ENCODE data around the gene UEVLD.
A peak's percentile ranks its signal among the peaks of the same experiment; 100 is the strongest.

DNA sequence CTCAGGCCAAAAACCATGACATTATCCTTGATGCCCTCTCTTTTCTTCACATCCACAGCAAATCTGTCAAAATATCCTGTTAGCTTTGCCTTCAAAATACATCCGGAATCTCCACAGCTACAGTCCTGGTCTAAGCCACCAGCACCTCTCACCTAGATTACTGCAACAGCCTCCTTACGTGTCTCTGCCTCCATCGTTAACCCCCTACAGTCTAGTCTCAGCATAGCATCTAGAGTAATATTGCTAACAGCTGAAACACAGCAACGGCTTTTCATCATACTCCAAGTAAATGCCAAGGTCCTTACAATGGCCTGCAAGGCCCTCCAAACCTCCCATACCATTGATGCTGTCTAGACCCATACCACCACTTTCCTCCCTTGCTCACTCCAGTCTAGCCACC is 66.1 kb downstream of the UEVLD start:
- TF ChIP-seq, protein P1, sequence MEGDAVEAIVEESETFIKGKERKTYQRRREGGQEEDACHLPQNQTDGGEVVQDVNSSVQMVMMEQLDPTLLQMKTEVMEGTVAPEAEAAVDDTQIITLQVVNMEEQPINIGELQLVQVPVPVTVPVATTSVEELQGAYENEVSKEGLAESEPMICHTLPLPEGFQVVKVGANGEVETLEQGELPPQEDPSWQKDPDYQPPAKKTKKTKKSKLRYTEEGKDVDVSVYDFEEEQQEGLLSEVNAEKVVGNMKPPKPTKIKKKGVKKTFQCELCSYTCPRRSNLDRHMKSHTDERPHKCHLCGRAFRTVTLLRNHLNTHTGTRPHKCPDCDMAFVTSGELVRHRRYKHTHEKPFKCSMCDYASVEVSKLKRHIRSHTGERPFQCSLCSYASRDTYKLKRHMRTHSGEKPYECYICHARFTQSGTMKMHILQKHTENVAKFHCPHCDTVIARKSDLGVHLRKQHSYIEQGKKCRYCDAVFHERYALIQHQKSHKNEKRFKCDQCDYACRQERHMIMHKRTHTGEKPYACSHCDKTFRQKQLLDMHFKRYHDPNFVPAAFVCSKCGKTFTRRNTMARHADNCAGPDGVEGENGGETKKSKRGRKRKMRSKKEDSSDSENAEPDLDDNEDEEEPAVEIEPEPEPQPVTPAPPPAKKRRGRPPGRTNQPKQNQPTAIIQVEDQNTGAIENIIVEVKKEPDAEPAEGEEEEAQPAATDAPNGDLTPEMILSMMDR (IDR thresholded peaks at IDR 0.05; ENCODE audit: insufficient read depth, low read depth, low read length) = peak; percentile 3
- TF ChIP-seq EZH2 (IDR thresholded peaks at IDR 0.05; ENCODE audit: insufficient read depth, low read length) = no peak

Data from astrocyte (in vitro differentiated cells and primary cell).